Measurements from ENCODE around the gene ALDH3A1. TPM values are rescaled to one million over a fixed set of nuclear protein-coding genes. Genes with fewer than 3 reads are reported as not detected.

Gene ALDH3A1
- total and polyA plus RNA-seq, 12 donors = 0.12 to 1.5 (median 0.44) TPM; not detected in 8

DNA sequence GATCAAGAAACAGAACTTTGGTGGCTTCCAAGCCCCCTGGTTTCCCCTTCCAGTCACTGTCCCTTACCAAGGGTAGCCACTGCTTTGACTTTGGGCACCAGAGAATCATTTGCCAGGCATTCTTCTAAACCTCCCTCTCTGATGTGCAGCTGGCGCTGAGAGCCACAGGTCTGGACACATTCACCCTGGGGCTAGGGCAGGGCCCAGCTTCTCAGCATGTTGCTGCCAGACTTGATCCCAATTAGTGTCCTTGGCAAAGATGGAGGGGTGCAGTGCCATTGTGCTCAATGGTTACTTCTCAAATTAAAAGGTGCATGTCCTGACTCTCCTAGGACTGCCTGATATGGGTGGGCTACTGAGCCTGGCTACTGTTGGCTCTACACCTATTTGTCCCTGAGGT lies 24.1 kb downstream of the ALDH3A1 start:
- no peaks in the 10 kb centered on the region for H3K9me3 ChIP-seq
- ATAC-seq = no peak
- H3K27me3 ChIP-seq = no peaks in the 10 kb centered on the region
- DNase-seq = no peak
- no peak overlapping the region for H3K4me3 ChIP-seq
- peaks cover 11 to 52% (median 29%) of the 10 kb centered on the region in 9 donors for H3K4me1 ChIP-seq
- H3K27ac ChIP-seq = peak overlapping the region in 1 of 10 donors; percentile 81
- WGBS, 2 donors = 100% methylated on average over 1 of the region's 1 CpG
- intact Hi-C loops (cut with DNase I) = no loop called here
- H3K36me3 ChIP-seq = no peaks in the 10 kb centered on the region
- TF ChIP-seq, protein P1, sequence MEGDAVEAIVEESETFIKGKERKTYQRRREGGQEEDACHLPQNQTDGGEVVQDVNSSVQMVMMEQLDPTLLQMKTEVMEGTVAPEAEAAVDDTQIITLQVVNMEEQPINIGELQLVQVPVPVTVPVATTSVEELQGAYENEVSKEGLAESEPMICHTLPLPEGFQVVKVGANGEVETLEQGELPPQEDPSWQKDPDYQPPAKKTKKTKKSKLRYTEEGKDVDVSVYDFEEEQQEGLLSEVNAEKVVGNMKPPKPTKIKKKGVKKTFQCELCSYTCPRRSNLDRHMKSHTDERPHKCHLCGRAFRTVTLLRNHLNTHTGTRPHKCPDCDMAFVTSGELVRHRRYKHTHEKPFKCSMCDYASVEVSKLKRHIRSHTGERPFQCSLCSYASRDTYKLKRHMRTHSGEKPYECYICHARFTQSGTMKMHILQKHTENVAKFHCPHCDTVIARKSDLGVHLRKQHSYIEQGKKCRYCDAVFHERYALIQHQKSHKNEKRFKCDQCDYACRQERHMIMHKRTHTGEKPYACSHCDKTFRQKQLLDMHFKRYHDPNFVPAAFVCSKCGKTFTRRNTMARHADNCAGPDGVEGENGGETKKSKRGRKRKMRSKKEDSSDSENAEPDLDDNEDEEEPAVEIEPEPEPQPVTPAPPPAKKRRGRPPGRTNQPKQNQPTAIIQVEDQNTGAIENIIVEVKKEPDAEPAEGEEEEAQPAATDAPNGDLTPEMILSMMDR (IDR thresholded peaks at IDR 0.05) = no peak

DNA sequence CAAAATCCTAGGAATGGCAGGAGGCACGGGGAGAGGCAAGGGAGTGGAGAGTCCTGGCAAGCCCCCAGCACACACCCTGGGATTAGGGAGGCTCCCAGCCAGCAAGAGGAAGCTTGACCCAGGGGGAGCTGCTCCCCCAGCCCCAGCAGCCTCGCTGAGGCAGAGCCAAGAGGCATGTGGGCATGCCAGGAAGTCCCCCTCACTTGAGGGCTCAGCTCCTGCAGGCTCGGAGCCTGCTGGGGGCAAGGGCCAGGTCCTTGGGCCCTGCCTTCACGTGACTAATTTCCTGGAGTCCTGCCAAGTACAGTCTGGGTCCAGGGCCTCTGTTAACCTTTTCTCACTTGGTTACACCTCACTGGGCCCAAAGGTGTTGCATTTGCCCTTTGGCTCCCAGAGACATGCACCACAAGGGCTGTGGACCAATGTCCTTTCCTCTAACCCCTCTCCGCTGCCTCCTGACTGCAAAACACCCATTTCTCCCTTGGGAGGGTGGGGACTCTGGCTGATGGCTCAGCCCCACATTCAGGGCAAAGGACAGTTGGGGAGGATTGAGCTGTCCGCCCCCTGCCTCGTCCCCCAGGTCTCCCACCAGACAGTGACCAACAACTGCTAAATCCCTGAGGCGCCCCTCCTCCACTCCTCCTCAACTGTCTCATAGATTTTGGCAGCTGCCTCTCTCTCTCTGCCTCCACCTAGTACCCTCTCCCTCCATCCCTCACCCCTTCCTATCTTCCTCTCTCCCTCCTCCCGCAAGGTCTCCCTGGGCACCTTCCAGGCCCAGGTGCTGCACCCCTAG lies 27.3 kb downstream of the ALDH3A1 start:
- no peak for ATAC-seq
- Histone ChIP-seq H3K27ac (no peak overlapping the region), H3K27me3 (no peaks in the 10 kb centered on the region), H3K4me3 (no peak overlapping the region), H3K9me3 (no peaks in the 10 kb centered on the region), H3K36me3 (no peaks in the 10 kb centered on the region), H3K4me1 (peaks cover 0 to 23% (median 6%) of the 10 kb centered on the region in 9 donors)
- WGBS, 2 donors = 56 to 57% methylated on average over 9 of the region's 9 CpGs
- DNase-seq = no peak
- TF ChIP-seq, protein P1 (IDR thresholded peaks at IDR 0.05) = no peak
- intact Hi-C loops (cut with DNase I) = no loop called here

DNA sequence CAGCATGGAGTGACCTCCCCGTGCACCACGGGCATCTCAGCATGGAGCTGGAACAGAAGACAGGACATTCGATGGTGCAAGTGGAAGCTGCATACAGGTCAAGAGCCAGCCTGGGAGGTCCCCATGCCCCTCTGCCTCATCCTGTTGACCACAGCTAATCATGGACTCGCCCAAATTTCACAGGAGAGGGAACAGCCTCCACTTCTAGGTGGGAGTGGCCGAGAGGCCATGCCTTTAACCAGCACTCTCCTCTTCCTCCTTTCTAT lies 28.0 kb downstream of the ALDH3A1 start:
- no peaks in the 10 kb centered on the region for H3K9me3 ChIP-seq
- H3K27me3 ChIP-seq = no peaks in the 10 kb centered on the region
- no peak for DNase-seq
- no peak overlapping the region for H3K27ac ChIP-seq
- 84 to 89% methylated on average over 5 of the region's 5 CpGs for WGBS, 2 donors
- no peaks in the 10 kb centered on the region for H3K36me3 ChIP-seq
- no peak for ATAC-seq
- TF ChIP-seq, protein P1 (IDR thresholded peaks at IDR 0.05) = no peak
- H3K4me3 ChIP-seq = no peak overlapping the region
- peaks cover 0 to 21% (median 6%) of the 10 kb centered on the region in 9 donors for H3K4me1 ChIP-seq
- intact Hi-C loops (cut with DNase I) = no loop called here

DNA sequence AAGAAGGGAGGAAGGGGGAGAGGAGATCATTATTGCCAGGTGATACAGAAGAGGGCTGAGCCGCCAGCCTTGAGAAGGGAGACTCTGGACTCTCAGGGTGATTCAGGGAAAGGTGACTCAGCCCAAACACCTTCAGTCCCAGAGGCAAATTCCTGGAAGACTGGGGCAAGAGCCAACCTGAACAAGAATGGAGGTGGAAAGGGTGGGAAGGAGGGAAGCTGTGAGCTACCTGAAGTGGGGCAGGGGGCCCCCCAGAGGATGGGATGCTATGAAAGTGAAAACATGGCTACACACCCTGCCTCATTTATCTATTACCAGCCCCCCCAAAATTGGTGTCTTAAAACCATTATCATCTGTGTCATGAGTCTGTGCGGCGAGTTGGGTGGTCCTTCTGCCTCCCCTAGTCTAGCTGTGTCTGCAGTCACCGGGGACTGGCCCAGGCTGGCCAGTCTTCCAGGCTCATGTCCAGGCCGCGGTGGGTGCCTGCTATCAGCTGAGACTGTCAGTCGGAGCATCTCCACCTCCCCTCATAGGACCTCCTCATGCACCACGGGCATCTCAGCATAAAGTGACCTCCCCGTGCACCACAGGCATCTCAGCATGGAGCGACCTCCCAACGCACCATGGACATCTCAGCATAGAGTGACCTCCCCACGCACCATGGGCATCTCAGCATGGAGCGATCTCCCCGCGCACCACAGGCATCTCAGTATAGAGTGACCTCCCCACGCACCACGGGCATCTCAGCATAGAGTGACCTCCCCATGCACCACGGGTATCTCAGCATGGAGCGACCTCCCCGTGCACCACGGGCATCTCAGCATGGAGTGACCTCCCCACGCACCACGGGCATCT lies 28.5 kb downstream of the ALDH3A1 start:
- no peak for ATAC-seq
- Histone ChIP-seq H3K4me3 (no peak overlapping the region), H3K27me3 (no peaks in the 10 kb centered on the region), H3K9me3 (no peaks in the 10 kb centered on the region), H3K27ac (no peak overlapping the region), H3K4me1 (peaks cover 0 to 17% (median 6%) of the 10 kb centered on the region in 9 donors), H3K36me3 (no peaks in the 10 kb centered on the region)
- intact Hi-C loops (cut with DNase I) = no loop called here
- DNase-seq = no peak
- TF ChIP-seq, protein P1 (IDR thresholded peaks at IDR 0.05) = no peak
- 94 to 95% methylated on average over 23 of the region's 23 CpGs for WGBS, 2 donors
